Epidermal melanocyte (primary cell): ENCODE data around the gene NHERF1.

Experiments
- DNase-seq: peaks from one replicate; pipeline ENCODE4 v3.0.0; 2011; ENCODE audit warnings: low spot score; ENCODE audit not compliant: insufficient read length

Gene NHERF1

GRCh38 chr17:74807925-74808324 is 59.5 kb downstream of the NHERF1 start:
- no peak for DNase-seq

GRCh38 chr17:74808714-74809430 is 60.4 kb downstream of the NHERF1 start:
- no peak for DNase-seq

GRCh38 chr17:74810699-74811485 is 62.5 kb downstream of the NHERF1 start:
- peak; percentile 81 for DNase-seq

GRCh38 chr17:74812109-74813009 is 63.9 kb downstream of the NHERF1 start:
- DNase-seq, result no peak

- no peak for DNase-seq
Observed at GRCh38 chr17:74814453-74814852, 66.0 kb downstream of the NHERF1 start.

- DNase-seq, result no peak
Observed at GRCh38 chr17:74815067-74815466, 66.6 kb downstream of the NHERF1 start.

GRCh38 chr17:74815550-74816370 is 67.3 kb downstream of the NHERF1 start:
- no peak for DNase-seq

- DNase-seq, result no peak
Observed at GRCh38 chr17:74816905-74817620, 68.6 kb downstream of the NHERF1 start.

GRCh38 chr17:74818291-74818938 is 70.0 kb downstream of the NHERF1 start:
- DNase-seq, result no peak
